PFSK-1 (cell line): ENCODE data around the gene SPTB.

Source experiments
- FOXP2 ChIP-seq: optimal IDR thresholded peaks from 2 replicates; pipeline ENCODE3; 2011; ENCODE audit warnings: borderline replicate concordance, control low read depth, inconsistent platforms; ENCODE audit not compliant: insufficient read depth; ENCODE audit errors: extremely low read length, extremely low read depth
- POLR2AphosphoS5 ChIP-seq: IDR thresholded peaks from 2 replicates; pipeline ENCODE4 v1.6.1; 2012; ENCODE audit warnings: low read depth, mild to moderate bottlenecking, control low read depth, low read length, moderate library complexity
- TAF1 ChIP-seq: IDR thresholded peaks from 2 replicates; pipeline ENCODE4 v1.6.1; 2012; ENCODE audit warnings: low read length, control low read depth, borderline replicate concordance; ENCODE audit not compliant: insufficient read depth

DNA sequence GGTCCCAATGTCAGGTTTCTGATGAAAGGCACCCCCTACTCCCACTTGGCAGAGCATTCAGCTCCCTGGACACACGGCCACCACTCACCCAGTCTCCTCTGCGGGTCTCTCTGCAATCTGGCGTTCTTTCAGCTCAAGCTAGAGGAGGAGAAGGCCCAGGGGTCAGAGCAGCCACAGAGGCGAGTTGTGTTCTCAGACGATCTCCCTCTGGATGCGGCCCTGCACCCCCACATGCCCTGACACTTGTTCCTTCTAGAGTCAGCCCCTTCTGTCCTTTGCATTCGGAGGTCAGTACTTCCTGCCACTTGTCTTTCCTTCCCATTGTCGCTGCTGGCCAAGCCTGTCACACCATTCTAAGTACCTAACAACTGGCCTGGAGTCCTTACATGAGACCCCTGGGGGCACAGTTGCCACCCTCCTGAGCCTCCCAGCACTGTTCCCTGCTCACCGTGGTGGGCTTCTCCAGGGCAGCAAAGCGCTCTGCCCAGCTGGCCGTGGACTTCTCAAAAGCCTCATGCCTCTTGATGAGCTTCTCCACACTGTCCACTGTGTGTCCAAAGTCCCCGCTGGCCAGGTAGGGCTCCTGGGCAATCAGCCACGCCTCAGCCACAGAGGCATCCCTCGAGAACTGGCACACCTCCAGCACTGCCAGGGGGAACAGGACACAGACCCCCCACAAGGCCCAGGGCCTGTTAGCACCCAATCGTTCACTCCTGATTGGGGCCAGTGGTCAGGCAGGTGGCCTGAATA lies 112.3 kb downstream of the SPTB start:
- no peak for TF ChIP-seq POLR2AphosphoS5
- TF ChIP-seq TAF1, result no peak
- no peak for TF ChIP-seq FOXP2
